NCI-H1105 (cell line): ENCODE measurements around the gene GLTP.
"Not testable (repeated sequence)": the region's sequence is repeated elsewhere in the genome, so short reads cannot be mapped to it uniquely, and the experiment has no call there.

Source experiments
- DNase-seq: peaks from one replicate; lab custom pipeline; 2025; lab: John Stamatoyannopoulos, UW

The GLTP gene

GRCh38 chr12:109877504-109878246 lies 2.7 kb downstream of the GLTP start:
- DNase-seq = no peak

GRCh38 chr12:109876406-109876805 lies 3.9 kb downstream of the GLTP start:
- DNase-seq = no peak

GRCh38 chr12:109875572-109876131 lies 4.7 kb downstream of the GLTP start:
- peak; percentile 60 for DNase-seq

- no peak for DNase-seq
These were observed 6.7 kb downstream of the GLTP start for GRCh38 chr12:109873653-109874052.

GRCh38 chr12:109871668-109872314 lies 8.6 kb downstream of the GLTP start:
- no peak for DNase-seq

GRCh38 chr12:109870648-109871047 lies 9.7 kb downstream of the GLTP start:
- DNase-seq = no peak

GRCh38 chr12:109868182-109869051 lies 11.9 kb downstream of the GLTP start:
- DNase-seq = no peak

- DNase-seq = no peak
These were observed 15.4 kb downstream of the GLTP start for GRCh38 chr12:109864916-109865315.

- DNase-seq = no peak
These were observed 16.3 kb downstream of the GLTP start for GRCh38 chr12:109863847-109864712.

- DNase-seq = not testable (repeated sequence)
These were observed 17.9 kb downstream of the GLTP start for GRCh38 chr12:109862491-109862890.

- DNase-seq = no peak
These were observed 18.5 kb downstream of the GLTP start for GRCh38 chr12:109861689-109862314.

GRCh38 chr12:109860977-109861376 lies 19.4 kb downstream of the GLTP start:
- no peak for DNase-seq

- DNase-seq = no peak
These were observed 21.6 kb downstream of the GLTP start for GRCh38 chr12:109858764-109859163.

GRCh38 chr12:109857715-109858114 lies 22.6 kb downstream of the GLTP start:
- no peak for DNase-seq

- DNase-seq = no peak
These were observed 25.0 kb downstream of the GLTP start for GRCh38 chr12:109855377-109855776.

GRCh38 chr12:109850518-109850917 lies 29.8 kb downstream of the GLTP start:
- DNase-seq = not testable (repeated sequence)

- DNase-seq = no peak
These were observed 33.1 kb downstream of the GLTP start for GRCh38 chr12:109847142-109847735.

- DNase-seq = no peak
These were observed 34.5 kb downstream of the GLTP start for GRCh38 chr12:109845824-109846205.

- peak; percentile 56 for DNase-seq
These were observed 35.1 kb downstream of the GLTP start for GRCh38 chr12:109844983-109845823.

GRCh38 chr12:109844091-109844490 lies 36.2 kb downstream of the GLTP start:
- no peak for DNase-seq
